CD14-positive monocyte (primary cell): ENCODE results near the gene SPINK13. TPM values are rescaled to one million over a fixed set of nuclear protein-coding genes. Genes with fewer than 3 reads are reported as not detected.

Source experiments
- DNase-seq, 3 donors: peaks; one replicate each; pipeline ENCODE4 v3.0.0-alpha.2; 2011 to 2022
- H2AFZ ChIP-seq: 2 replicates; pipeline ENCODE4 v1.6.0; 2012; ENCODE audit warnings: mild to moderate bottlenecking, low read depth, low read length, inconsistent platforms; ENCODE audit not compliant: insufficient read depth, poor library complexity, severe bottlenecking
- H3K27ac ChIP-seq, 2 donors: 1 replicate in 1 of 2; 2 replicates in 1 of 2; pipeline ENCODE4 v1.5.1; 2012 to 2013; ENCODE audit warnings: low read length in 2 of 2, control low read depth in 1 of 2, inconsistent platforms in 1 of 2, low read depth in 1 of 2, mild to moderate bottlenecking in 1 of 2
- H3K27me3 ChIP-seq, 2 donors: one replicate each; pipeline versions ENCODE4 v1.6.0 to v1.6.1; 2011 to 2013; ENCODE audit warnings: low read length in 2 of 2; ENCODE audit not compliant: control insufficient read depth in 2 of 2, insufficient read depth in 2 of 2
- H3K36me3 ChIP-seq, 2 donors: replicated peaks in 1 of 2; 1 replicate in 1 of 2; 2 replicates in 1 of 2; pipeline versions ENCODE4 v1.5.1 to v1.6.1; 2012 to 2013; ENCODE audit warnings: low read length in 2 of 2, control low read depth in 1 of 2, inconsistent platforms in 1 of 2, mild to moderate bottlenecking in 1 of 2; ENCODE audit not compliant: insufficient read depth in 2 of 2, control insufficient read depth in 1 of 2
- H3K4me1 ChIP-seq, 2 donors: 1 replicate in 1 of 2; 2 replicates in 1 of 2; pipeline versions ENCODE4 v1.5.1 to v1.6.1; 2012 to 2013; ENCODE audit warnings: low read length in 2 of 2, control low read depth in 1 of 2, inconsistent platforms in 1 of 2, mild to moderate bottlenecking in 1 of 2, moderate library complexity in 1 of 2; ENCODE audit not compliant: insufficient read depth in 2 of 2, control insufficient read depth in 1 of 2
- H3K4me2 ChIP-seq: replicated peaks from 2 replicates; pipeline ENCODE3; 2012; ENCODE audit warnings: low read length, moderate library complexity, mild to moderate bottlenecking; ENCODE audit not compliant: poor library complexity, severe bottlenecking; ENCODE audit errors: extremely low read depth
- H3K4me3 ChIP-seq, 3 experiments: fragments of 200-600 bp in 1 of 3; sonication (generic) in 1 of 3; replicated peaks in 1 of 3; 1 replicate in 2 of 3; 2 replicates in 1 of 3; pipeline ENCODE4 v1.5.1; 2011 to 2013; ENCODE audit warnings: low read length in 3 of 3, mild to moderate bottlenecking in 3 of 3, control low read depth in 2 of 3, low read depth in 2 of 3, inconsistent platforms in 1 of 3, moderate library complexity in 1 of 3
- H3K79me2 ChIP-seq: 2 replicates; pipeline ENCODE4 v1.6.0; 2012; ENCODE audit warnings: mild to moderate bottlenecking, control low read depth, inconsistent platforms, low read length, moderate library complexity; ENCODE audit not compliant: insufficient read depth
- H3K9ac ChIP-seq: 2 replicates; pipeline ENCODE4 v1.6.0; 2017; ENCODE audit warnings: low read length, mild to moderate bottlenecking; ENCODE audit not compliant: insufficient read depth, poor library complexity, severe bottlenecking
- H3K9me3 ChIP-seq, 2 donors: replicated peaks in 1 of 2; 1 replicate in 1 of 2; 2 replicates in 1 of 2; pipeline versions ENCODE4 v1.5.1 to v1.6.1; 2012 to 2013; ENCODE audit warnings: low read length in 2 of 2, control low read depth in 1 of 2; ENCODE audit not compliant: control insufficient read depth in 1 of 2, insufficient read depth in 1 of 2
- H4K20me1 ChIP-seq: 2 replicates; pipeline ENCODE4 v1.6.0; 2012; ENCODE audit warnings: mild to moderate bottlenecking, low read length, control low read depth, moderate library complexity; ENCODE audit not compliant: insufficient read depth
- H3K27ac Mint-ChIP-seq, 7 donors: one replicate each; pipeline ENCODE4 v1.8.0; 2020; ENCODE audit warnings: mild to moderate bottlenecking in 7 of 7, mixed read lengths in 7 of 7, moderate library complexity in 6 of 7, inconsistent platforms in 2 of 7
- H3K27me3 Mint-ChIP-seq, 3 donors: one replicate each; pipeline ENCODE4 v1.8.0; 2021 to 2022; ENCODE audit warnings: low read depth in 3 of 3, mild to moderate bottlenecking in 3 of 3, mixed read lengths in 3 of 3, moderate library complexity in 3 of 3, inconsistent platforms in 1 of 3
- H3K36me3 Mint-ChIP-seq, 2 donors: one replicate each; pipeline ENCODE4 v1.8.0; 2020; ENCODE audit warnings: mixed read lengths in 2 of 2, inconsistent platforms in 1 of 2, mild to moderate bottlenecking in 1 of 2
- H3K4me1 Mint-ChIP-seq: one replicate; pipeline ENCODE4 v1.8.0; 2020; ENCODE audit warnings: mild to moderate bottlenecking, mixed read lengths
- H3K4me3 Mint-ChIP-seq, 2 donors: one replicate each; pipeline ENCODE4 v1.8.0; 2020; ENCODE audit warnings: mild to moderate bottlenecking in 2 of 2, mixed read lengths in 2 of 2, moderate library complexity in 1 of 2
- H3K9me3 Mint-ChIP-seq, 7 donors: one replicate each; pipeline ENCODE4 v1.8.0; 2020 to 2022; ENCODE audit warnings: mixed read lengths in 7 of 7, mild to moderate bottlenecking in 6 of 7, moderate library complexity in 6 of 7, inconsistent platforms in 2 of 7
- CTCF ChIP-seq: fragments of 200-600 bp; IDR thresholded peaks from one replicate; pipeline ENCODE4 v1.8.0; 2022; ENCODE audit warnings: antibody characterized with exemption, mild to moderate bottlenecking
- WGBS: methylation state at CpG from one replicate; pipeline ENCODE4 v1.1.5; 2013; ENCODE audit warnings: missing lambda C conversion rate; ENCODE audit not compliant: insufficient coverage; 5-methylcytosine and 5-hydroxymethylcytosine counted together
- intact Hi-C, 2 donors: fragments of 100-400 bp; cut with micrococcal nuclease; formaldehyde crosslinking; loops; one replicate each; pipeline versions ENCODE4 v1.15.0 to v1.15.1; 2023
- polyA plus RNA-seq, 3 donors: library from polyadenylated mRNA; depleted of rRNA in 1 of 3; unstranded in 2 of 3; stranded (reverse) in 1 of 3; fragments of 300-500 nt in 2 of 3; fragments of >200 nt in 1 of 3; fragmentation: Illumina TruSeq in 2 of 3; gene quantifications; 1 replicate in 2 of 3; 2 replicates in 1 of 3; pipeline ENCODE4 v1.2.3, GENCODE V29; 2012 to 2021

SPINK13 gene
- polyA plus RNA-seq, 3 donors: not detected

- Mint-ChIP-seq H3K36me3 (no peaks in the 10 kb centered on the region), H3K9me3 (peaks cover 4 to 16% (median 12%) of the 10 kb centered on the region in 7 donors), H3K4me1 (no peaks in the 10 kb centered on the region), H3K27ac (no peak within 1 kb of the TSS), H3K27me3 (peaks cover 0 to 2% (median 0%) of the 10 kb centered on the region in 3 donors), H3K4me3 (no peak within 1 kb of the TSS)
- Histone ChIP-seq H3K27ac (no peak within 1 kb of the TSS), H4K20me1 (no peaks in the 10 kb centered on the region), H3K4me2 (no peak within 1 kb of the TSS), H3K9ac (no peak within 1 kb of the TSS), H3K36me3 (no peaks in the 10 kb centered on the region), H3K4me3 (no peak within 1 kb of the TSS), H3K79me2 (no peaks in the 10 kb centered on the region), H3K9me3 (peaks cover 0 to 2% of the 10 kb centered on the region in 2 donors), H3K27me3 (no peaks in the 10 kb centered on the region), H3K4me1 (no peaks in the 10 kb centered on the region), H2AFZ (no peak within 1 kb of the TSS)
- intact Hi-C loops: no loop called here
- TF ChIP-seq CTCF: no peak
- no CpG with 5 or more reads among the region's 3 CpGs for WGBS
- no peak for DNase-seq
Observed at GRCh38 chr5:148312153-148312552, 43.6 kb downstream of the SPINK13 start, which contains the start of gene SPINK7. Gene SPINK7, plus strand, starts transcription at chr5:148312423. Its CDS starts 61 bp downstream, at chr5:148312484.

GRCh38 chr5:148314187-148314586 is 45.6 kb downstream of the SPINK13 start:
- Mint-ChIP-seq H3K27ac (no peak overlapping the region), H3K4me1 (no peaks in the 10 kb centered on the region), H3K36me3 (no peaks in the 10 kb centered on the region), H3K9me3 (peaks cover under 1 to 9% (median 2%) of the 10 kb centered on the region in 7 donors), H3K4me3 (no peak overlapping the region), H3K27me3 (peaks cover 0 to 2% (median 0%) of the 10 kb centered on the region in 3 donors)
- H4K20me1 ChIP-seq: no peaks in the 10 kb centered on the region
- no peaks in the 10 kb centered on the region for H3K36me3 ChIP-seq
- no peak overlapping the region for H3K4me2 ChIP-seq
- no peak for DNase-seq
- H2AFZ ChIP-seq: no peak overlapping the region
- intact Hi-C loops: no loop called here
- no peak overlapping the region for H3K9ac ChIP-seq
- H3K9me3 ChIP-seq: peaks cover 0 to under 1% of the 10 kb centered on the region in 2 donors
- no peaks in the 10 kb centered on the region for H3K27me3 ChIP-seq
- no CpG with 5 or more reads among the region's 2 CpGs for WGBS
- no peak overlapping the region for H3K4me3 ChIP-seq
- TF ChIP-seq CTCF: no peak
- H3K79me2 ChIP-seq: no peaks in the 10 kb centered on the region
- H3K4me1 ChIP-seq: no peaks in the 10 kb centered on the region
- H3K27ac ChIP-seq: no peak overlapping the region
